Testis (tissue), 2 donors: Measurements from ENCODE around the gene ASB13.

Experiments used
- POLR2A ChIP-seq: fragments of 450-650 bp; IDR thresholded peaks from one replicate; pipeline ENCODE4 v1.6.1; 2017; ENCODE audit warnings: antibody characterized with exemption, mild to moderate bottlenecking, moderate library complexity
- TF ChIP-seq, protein P1 (sequence below), 3 experiments: fragments of 450-650 bp in 2 of 3; fragments of 200-600 bp in 1 of 3; sonication (generic) in 1 of 3; IDR thresholded peaks; one replicate each; pipeline ENCODE4 v1.5.1; 2016 to 2019; ENCODE audit warnings: antibody characterized with exemption in 3 of 3, mild to moderate bottlenecking in 2 of 3, moderate library complexity in 1 of 3

DNA sequence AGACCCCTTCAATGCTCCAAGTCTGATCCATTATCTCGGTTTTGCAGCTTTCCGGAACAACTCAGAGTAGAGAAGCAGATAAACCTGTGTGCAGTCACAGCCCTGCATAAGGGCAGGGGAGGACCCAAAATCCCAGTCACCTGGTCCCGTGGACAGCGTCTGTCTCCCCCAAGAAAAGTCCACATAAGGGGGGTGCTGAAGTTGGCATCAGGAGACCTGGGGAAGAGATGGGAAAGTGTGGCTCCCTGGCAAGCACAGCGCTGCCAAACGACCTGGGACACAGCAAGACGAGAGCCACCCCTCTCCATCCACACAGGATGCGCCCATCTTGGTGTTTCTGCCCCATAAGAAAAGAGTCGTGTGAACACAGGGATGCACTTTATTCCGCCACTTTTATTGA is 27.9 kb downstream of the ASB13 start:
- TF ChIP-seq, protein P1, sequence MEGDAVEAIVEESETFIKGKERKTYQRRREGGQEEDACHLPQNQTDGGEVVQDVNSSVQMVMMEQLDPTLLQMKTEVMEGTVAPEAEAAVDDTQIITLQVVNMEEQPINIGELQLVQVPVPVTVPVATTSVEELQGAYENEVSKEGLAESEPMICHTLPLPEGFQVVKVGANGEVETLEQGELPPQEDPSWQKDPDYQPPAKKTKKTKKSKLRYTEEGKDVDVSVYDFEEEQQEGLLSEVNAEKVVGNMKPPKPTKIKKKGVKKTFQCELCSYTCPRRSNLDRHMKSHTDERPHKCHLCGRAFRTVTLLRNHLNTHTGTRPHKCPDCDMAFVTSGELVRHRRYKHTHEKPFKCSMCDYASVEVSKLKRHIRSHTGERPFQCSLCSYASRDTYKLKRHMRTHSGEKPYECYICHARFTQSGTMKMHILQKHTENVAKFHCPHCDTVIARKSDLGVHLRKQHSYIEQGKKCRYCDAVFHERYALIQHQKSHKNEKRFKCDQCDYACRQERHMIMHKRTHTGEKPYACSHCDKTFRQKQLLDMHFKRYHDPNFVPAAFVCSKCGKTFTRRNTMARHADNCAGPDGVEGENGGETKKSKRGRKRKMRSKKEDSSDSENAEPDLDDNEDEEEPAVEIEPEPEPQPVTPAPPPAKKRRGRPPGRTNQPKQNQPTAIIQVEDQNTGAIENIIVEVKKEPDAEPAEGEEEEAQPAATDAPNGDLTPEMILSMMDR (IDR thresholded peaks at IDR 0.05): no peak
- TF ChIP-seq POLR2A: no peak
